Amniotic epithelial cell (primary cell): ENCODE data around the gene NAPB.
A peak's percentile ranks its signal among the peaks of the same experiment; 100 is the strongest.
"Not testable (repeated sequence)": the region's sequence is repeated elsewhere in the genome, so short reads cannot be mapped to it uniquely, and the experiment has no call there.

Source experiments
- DNase-seq: peaks from one replicate; pipeline ENCODE4 v3.0.0-alpha.2; 2010; ENCODE audit warnings: low read depth

Gene NAPB

GRCh38 chr20:23367770-23368169 is 53.5 kb downstream of the NAPB start:
- no peak for DNase-seq

- no peak for DNase-seq
These were observed 54.9 kb downstream of the NAPB start for GRCh38 chr20:23366384-23366783.

GRCh38 chr20:23365390-23366165 is 55.7 kb downstream of the NAPB start:
- no peak for DNase-seq

GRCh38 chr20:23363257-23363649 is 58.0 kb downstream of the NAPB start:
- DNase-seq: no peak

- DNase-seq: no peak
These were observed 58.7 kb downstream of the NAPB start for GRCh38 chr20:23362392-23363256.

GRCh38 chr20:23361476-23362391 is 59.6 kb downstream of the NAPB start, which contains the start of gene GZF1:
TSS of gene GZF1 (plus strand) at chr20:23362182. CDS start at chr20:23364384, 2,202 bp downstream.
- DNase-seq: peak; percentile 95

- DNase-seq: peak; percentile 43
These were observed 60.2 kb downstream of the NAPB start for GRCh38 chr20:23361119-23361475.

GRCh38 chr20:23360531-23360930 is 60.8 kb downstream of the NAPB start:
- DNase-seq: no peak

GRCh38 chr20:23358923-23359593 is 62.2 kb downstream of the NAPB start:
- DNase-seq: no peak

- DNase-seq: no peak
These were observed 62.8 kb downstream of the NAPB start for GRCh38 chr20:23358563-23358906.

GRCh38 chr20:23357767-23358562 is 63.3 kb downstream of the NAPB start:
- peak; percentile 98 for DNase-seq

- no peak for DNase-seq
These were observed 65.1 kb downstream of the NAPB start for GRCh38 chr20:23356203-23356602.

- no peak for DNase-seq
These were observed 70.1 kb downstream of the NAPB start for GRCh38 chr20:23350904-23351838.

GRCh38 chr20:23350196-23350903 is 70.9 kb downstream of the NAPB start, which contains the start of gene NXT1:
TSS of gene NXT1 (plus strand) at chr20:23350791. CDS start at chr20:23354042, 3,251 bp downstream.
- DNase-seq: peak; percentile 99

GRCh38 chr20:23349338-23350195 is 71.7 kb downstream of the NAPB start:
- DNase-seq: no peak

- DNase-seq: not testable (repeated sequence)
These were observed 72.8 kb downstream of the NAPB start for GRCh38 chr20:23348510-23348909.

- DNase-seq: no peak
These were observed 73.5 kb downstream of the NAPB start for GRCh38 chr20:23347791-23348190.

GRCh38 chr20:23346002-23346401 is 75.3 kb downstream of the NAPB start:
- no peak for DNase-seq
